IMR-90 (cell line): Measurements from ENCODE around the gene SUPV3L1. TPM values are rescaled to one million over a fixed set of nuclear protein-coding genes. Genes with fewer than 3 reads are reported as not detected.
A peak's percentile ranks its signal among the peaks of the same experiment; 100 is the strongest.

Experiments
- ATAC-seq: fragments of 200-7000 bp; cut with Tn5 transposase; 2 replicates; pipeline ENCODE4 v1.9.1; 2020; ENCODE audit warnings: low read depth, mild to moderate bottlenecking, moderate library complexity
- BruUV-seq: library from RNA; stranded (reverse); fragments of 400-500 nt; replicated peaks from 2 replicates; lab custom pipeline; 2021; lab: Mats Ljungman, UMichigan
- CTCF ChIA-PET: fragments of 300-600 bp; formaldehyde crosslinking; extraction: SDS; loops from one replicate; lab custom pipeline; 2021; ENCODE audit warnings: antibody characterized with exemption; lab: Yijun Ruan, JAX
- POLR2A ChIA-PET: fragments of 300-600 bp; sonication (Branson Sonifier 250); formaldehyde crosslinking; loops from one replicate; lab custom pipeline; 2022; ENCODE audit warnings: antibody characterized with exemption; ENCODE audit not compliant: unreplicated experiment; lab: Charles Lee
- DNase-seq: peaks from one replicate; pipeline ENCODE4 v3.0.0; 2013
- H2AFZ ChIP-seq: replicated peaks from 2 replicates; pipeline ENCODE3; 2013; ENCODE audit warnings: low read length, mild to moderate bottlenecking; ENCODE audit not compliant: poor library complexity
- H2AK5ac ChIP-seq: 2 replicates; pipeline ENCODE4 v1.6.1; 2013; ENCODE audit warnings: low read depth, low read length, inconsistent platforms
- H2AK9ac ChIP-seq: replicated peaks from 2 replicates; pipeline ENCODE3; 2013; ENCODE audit warnings: mild to moderate bottlenecking, low read depth, low read length, moderate library complexity; ENCODE audit not compliant: poor library complexity
- H2BK120ac ChIP-seq: 2 replicates; pipeline ENCODE4 v1.6.1; 2013; ENCODE audit warnings: low read depth, low read length, inconsistent platforms
- H2BK15ac ChIP-seq: 3 replicates; pipeline ENCODE4 v1.6.1; 2013; ENCODE audit warnings: low read depth, low read length, inconsistent platforms
- H2BK20ac ChIP-seq: 2 replicates; pipeline ENCODE4 v1.6.1; 2013; ENCODE audit warnings: low read depth, mild to moderate bottlenecking, inconsistent platforms, low read length, moderate library complexity
- H2BK5ac ChIP-seq: 2 replicates; pipeline ENCODE4 v1.6.1; 2013; ENCODE audit warnings: mild to moderate bottlenecking, low read depth, low read length, inconsistent platforms; ENCODE audit not compliant: poor library complexity, severe bottlenecking
- H3K14ac ChIP-seq: replicated peaks from 2 replicates; pipeline ENCODE4 v1.6.1; 2013; ENCODE audit warnings: low read depth, low read length, inconsistent platforms
- H3K18ac ChIP-seq: 2 replicates; pipeline ENCODE4 v1.6.1; 2013; ENCODE audit warnings: low read depth, low read length, control low read depth
- H3K23ac ChIP-seq: 2 replicates; pipeline ENCODE4 v1.6.1; 2013; ENCODE audit warnings: low read depth, low read length, inconsistent platforms
- H3K27ac ChIP-seq: 2 replicates; pipeline ENCODE4 v1.5.1; 2013; ENCODE audit warnings: mild to moderate bottlenecking, control low read depth, low read length; ENCODE audit not compliant: insufficient read depth
- H3K27me3 ChIP-seq: 2 replicates; pipeline ENCODE4 v1.6.1; 2013; ENCODE audit warnings: low read length; ENCODE audit not compliant: control insufficient read depth, insufficient read depth
- H3K36me3 ChIP-seq: 2 replicates; pipeline ENCODE4 v1.6.1; 2013; ENCODE audit warnings: low read length, mixed read lengths; ENCODE audit not compliant: control insufficient read depth, insufficient read depth
- H3K4ac ChIP-seq: 2 replicates; pipeline ENCODE4 v1.6.1; 2013; ENCODE audit warnings: low read depth, low read length, inconsistent platforms
- H3K4me1 ChIP-seq: 2 replicates; pipeline ENCODE4 v1.6.1; 2013; ENCODE audit warnings: low read length, mixed read lengths; ENCODE audit not compliant: control insufficient read depth, insufficient read depth
- H3K4me2 ChIP-seq: 2 replicates; pipeline ENCODE4 v1.6.1; 2013; ENCODE audit warnings: low read depth, mild to moderate bottlenecking, control low read depth, low read length, moderate library complexity
- H3K4me3 ChIP-seq: 2 replicates; pipeline ENCODE4 v1.5.1; 2013; ENCODE audit warnings: low read depth, mild to moderate bottlenecking, control low read depth, low read length, moderate library complexity; ENCODE audit not compliant: insufficient read depth
- H3K56ac ChIP-seq: 2 replicates; pipeline ENCODE4 v1.6.1; 2013; ENCODE audit warnings: low read length, inconsistent platforms; ENCODE audit not compliant: insufficient read depth; ENCODE audit errors: extremely low read depth
- H3K79me1 ChIP-seq, 2 experiments: 2 replicates each; pipeline ENCODE4 v1.6.1; 2013; ENCODE audit warnings: low read length in 2 of 2, inconsistent platforms in 1 of 2, low read depth in 1 of 2
- H3K9ac ChIP-seq: 2 replicates; pipeline ENCODE4 v1.6.1; 2013; ENCODE audit warnings: low read depth, low read length, control low read depth
- H3K9me1 ChIP-seq: 2 replicates; pipeline ENCODE4 v1.6.1; 2013; ENCODE audit warnings: low read length, inconsistent platforms; ENCODE audit not compliant: insufficient read depth
- H3K9me3 ChIP-seq: 2 replicates; pipeline ENCODE4 v1.6.1; 2013; ENCODE audit warnings: low read length; ENCODE audit not compliant: control insufficient read depth, insufficient read depth
- H4K20me1 ChIP-seq: 2 replicates; pipeline ENCODE4 v1.6.1; 2013; ENCODE audit warnings: low read length, inconsistent platforms; ENCODE audit not compliant: insufficient read depth
- H4K5ac ChIP-seq: 2 replicates; pipeline ENCODE4 v1.6.1; 2013; ENCODE audit warnings: mild to moderate bottlenecking, low read depth, low read length, control low read depth
- H4K8ac ChIP-seq, 2 experiments: 2 replicates each; pipeline ENCODE4 v1.6.1; 2013; ENCODE audit warnings: low read depth in 2 of 2, low read length in 2 of 2, control low read depth in 1 of 2, inconsistent platforms in 1 of 2
- H4K91ac ChIP-seq: 2 replicates; pipeline ENCODE4 v1.6.1; 2013; ENCODE audit warnings: low read depth, low read length, inconsistent platforms; ENCODE audit not compliant: insufficient read depth
- CEBPB ChIP-seq: IDR thresholded peaks from 2 replicates; pipeline ENCODE4 v1.6.1; 2012; ENCODE audit warnings: low read depth, low read length, improper control_type of control experiment
- SMC3 ChIP-seq: fragments of 150-350 bp; IDR thresholded peaks from 2 replicates; pipeline ENCODE4 v1.6.1; 2016; ENCODE audit warnings: low read depth, mild to moderate bottlenecking, antibody characterized with exemption, low read length, moderate library complexity
- WGBS, 2 experiments: methylation state at CpG; one replicate each; pipeline versions ENCODE4 v1.1.5 to v1.1.7; 2013; ENCODE audit warnings: missing lambda C conversion rate in 2 of 2; ENCODE audit not compliant: insufficient read length in 1 of 2; ENCODE audit errors: extremely low coverage in 2 of 2; 5-methylcytosine and 5-hydroxymethylcytosine counted together
- dilution Hi-C: fragments of 300-500 bp; cut with HindIII; formaldehyde crosslinking; loops from one replicate; pipeline ENCODE4 v1.14.3; 2018; ENCODE audit warnings: low sequenced_read_pairs; ENCODE audit not compliant: unreplicated experiment
- in situ Hi-C: fragments of 300-500 bp; cut with MboI; formaldehyde crosslinking; loops from 3 replicates; pipeline ENCODE4 v1.14.3; 2019; ENCODE audit warnings: low sequenced_read_pairs, inconsistent platforms, mixed read lengths
- intact Hi-C: fragments of 100-400 bp; cut with micrococcal nuclease; formaldehyde crosslinking; loops from 2 replicates; pipeline ENCODE4 v1.10.0; 2022
- polyA plus RNA-seq, 3 experiments: library from polyadenylated mRNA; depleted of rRNA; stranded (reverse); fragments of >200 nt; gene quantifications; 2 replicates each; pipeline ENCODE4 v1.2.3, GENCODE V29; 2012; ENCODE audit warnings: low replicate concordance in 1 of 3
- total RNA-seq: library from RNA; depleted of rRNA; stranded (reverse); fragments of >200 nt; gene quantifications from 2 replicates; pipeline ENCODE4 v1.2.3, GENCODE V29; 2012

SUPV3L1 gene
- total and polyA plus RNA-seq, 2 of the 4 experiments (the other 2 are of a cell fraction), result 24.4 to 26.5 TPM

GRCh38 chr10:69179089-69179742, 818 bp upstream of the SUPV3L1 start:
- peak; percentile 9 for ATAC-seq
- H3K27ac ChIP-seq, result no peak overlapping the region
- H2BK15ac ChIP-seq, result no peak overlapping the region
- DNase-seq, result no peak
- POLR2A ChIA-PET, result no interaction called here
- no peak overlapping the region for H3K56ac ChIP-seq
- peak overlapping the region; percentile 48 for H3K9ac ChIP-seq
- H3K4me1 ChIP-seq, result peaks cover 2% of the 10 kb centered on the region; the same call in 1 of the 2 replicates
- dilution Hi-C loops (no loop called here), intact Hi-C loops (no loop called here), in situ Hi-C loops (no loop called here)
- no peak overlapping the region for H3K18ac ChIP-seq
- H4K20me1 ChIP-seq, result no peaks in the 10 kb centered on the region
- BruUV-seq, result no TSS peak
- peaks cover 4% of the 10 kb centered on the region for H3K9me1 ChIP-seq
- peaks cover 3% of the 10 kb centered on the region; the same call in 1 of the 2 replicates for H3K36me3 ChIP-seq
- peak overlapping the region; percentile 83 for H2AK5ac ChIP-seq
- H3K27me3 ChIP-seq, result no peaks in the 10 kb centered on the region
- peak overlapping the region; percentile 89 for H3K4me2 ChIP-seq
- peak overlapping the region; percentile 31; the same call in 1 of the 2 replicates for H3K14ac ChIP-seq
- H2BK120ac ChIP-seq, result no peak overlapping the region
- H3K4me3 ChIP-seq, result peak overlapping the region; percentile 76
- TF ChIP-seq CEBPB (peak; percentile 84), SMC3 (no peak)
- peak overlapping the region; percentile 77 for H4K5ac ChIP-seq
- H3K79me1 ChIP-seq, result peaks cover 5 to 27% of the 10 kb centered on the region in 2 experiments
- H4K8ac ChIP-seq, result peak overlapping the region; percentile 37 to 97
- H2BK5ac ChIP-seq, result peak overlapping the region; percentile 22
- no peak overlapping the region for H2BK20ac ChIP-seq
- peak overlapping the region; percentile 66 for H3K4ac ChIP-seq
- no peak overlapping the region for H3K23ac ChIP-seq
- H3K9me3 ChIP-seq, result no peaks in the 10 kb centered on the region
- H2AK9ac ChIP-seq, result peak overlapping the region; percentile 94
- H4K91ac ChIP-seq, result peak overlapping the region; percentile 40
- 22% methylated on average over 8 of the region's 21 CpGs; no CpG with 5 or more reads in 1 of the 2 experiments for WGBS, 2 experiments
- peak overlapping the region; percentile 93 for H2AFZ ChIP-seq
- CTCF ChIA-PET, result no interaction called here
